CD4-positive, alpha-beta T cell treated with Interferon gamma for 1 hour (primary cell): ENCODE data around the gene VAPA.

Source experiments
- DNase-seq: peaks from one replicate; pipeline ENCODE4 v3.0.0-alpha.2; 2020

The VAPA gene

DNA sequence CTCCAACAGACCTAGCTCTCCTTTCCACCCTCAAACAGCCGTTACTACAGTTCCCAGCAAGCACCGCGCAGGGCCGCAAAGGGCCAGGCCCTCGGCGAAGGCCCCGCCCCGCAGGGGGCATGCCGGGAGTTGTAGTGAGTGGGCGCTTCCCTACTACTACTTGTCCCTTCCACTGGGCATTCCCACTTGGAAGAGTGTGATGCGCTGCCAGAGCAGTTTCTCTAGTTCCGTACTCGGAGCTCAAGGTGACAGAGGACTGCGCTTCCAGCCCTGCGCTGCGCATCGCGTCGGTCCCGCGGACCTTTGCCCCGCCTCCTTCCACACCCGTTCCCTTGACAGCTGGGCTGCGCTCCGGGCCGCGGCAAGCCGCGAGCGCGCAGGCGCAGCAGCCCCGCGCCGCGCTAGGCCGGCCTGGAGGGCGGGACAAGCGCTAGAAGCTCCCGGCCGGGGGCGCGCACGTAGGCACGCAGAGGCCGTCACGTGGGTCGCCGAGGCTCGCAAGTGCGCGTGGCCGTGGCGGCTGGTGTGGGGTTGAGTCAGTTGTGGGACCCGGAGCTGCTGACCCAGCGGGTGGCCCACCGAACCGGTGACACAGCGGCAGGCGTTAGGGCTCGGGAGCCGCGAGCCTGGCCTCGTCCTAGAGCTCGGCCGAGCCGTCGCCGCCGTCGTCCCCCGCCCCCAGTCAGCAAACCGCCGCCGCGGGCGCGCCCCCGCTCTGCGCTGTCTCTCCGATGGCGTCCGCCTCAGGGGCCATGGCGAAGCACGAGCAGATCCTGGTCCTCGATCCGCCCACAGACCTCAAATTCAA lies at the start of gene VAPA:
TSS of gene VAPA (plus strand) at position 491 of the 808 bp plus-strand sequence. CDS start at position 732, 241 bp downstream.
- peak; percentile 95 for DNase-seq

GRCh38 chr18:9865764-9866490 lies 47.9 kb upstream of the VAPA start:
- no peak for DNase-seq

DNA sequence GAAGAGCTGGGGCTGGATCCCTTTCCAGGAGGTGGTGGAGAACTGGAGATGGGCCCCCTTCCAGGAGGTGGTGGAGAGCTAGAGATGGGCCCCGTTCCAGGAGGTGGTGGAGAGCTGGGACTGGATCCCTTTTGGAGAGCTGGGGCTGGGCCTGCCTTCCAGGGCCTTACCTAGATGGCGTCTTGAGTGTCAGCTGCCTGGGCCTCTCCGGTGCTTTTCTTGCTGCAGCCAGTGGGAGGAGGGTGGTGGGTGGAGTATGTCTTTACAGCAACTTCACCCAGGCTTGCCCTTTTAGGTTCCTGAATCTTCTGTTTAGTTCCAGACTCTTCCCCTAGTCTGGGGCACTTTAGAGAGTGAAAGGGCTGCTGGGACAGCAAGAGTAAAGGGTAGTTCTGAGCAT lies 47.2 kb upstream of the VAPA start:
- no peak for DNase-seq

DNA sequence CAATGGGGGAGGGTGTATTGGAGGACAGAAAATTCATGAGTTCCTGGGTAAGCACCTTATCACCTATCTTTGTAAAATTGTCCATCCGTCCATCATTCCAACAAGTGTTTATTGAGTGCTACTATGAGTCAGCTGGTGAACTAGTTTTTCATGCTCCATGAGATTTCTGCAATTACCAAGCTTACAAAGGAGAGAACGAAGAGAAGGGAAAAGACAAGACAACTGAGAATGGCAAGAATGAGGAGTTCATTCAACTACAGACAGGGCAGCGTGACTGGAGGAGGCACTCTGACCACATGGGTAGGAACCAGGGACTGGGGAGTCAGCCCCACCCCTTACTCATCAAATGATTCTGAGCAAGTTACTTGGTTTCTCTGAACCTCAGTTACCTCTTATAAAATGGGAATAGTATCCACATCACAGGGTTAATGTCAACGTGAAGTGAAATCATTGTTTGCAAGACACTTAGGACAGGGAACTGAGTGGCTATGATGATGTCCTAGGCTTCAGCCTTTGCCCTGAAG lies 46.7 kb upstream of the VAPA start:
- no peak for DNase-seq

DNA sequence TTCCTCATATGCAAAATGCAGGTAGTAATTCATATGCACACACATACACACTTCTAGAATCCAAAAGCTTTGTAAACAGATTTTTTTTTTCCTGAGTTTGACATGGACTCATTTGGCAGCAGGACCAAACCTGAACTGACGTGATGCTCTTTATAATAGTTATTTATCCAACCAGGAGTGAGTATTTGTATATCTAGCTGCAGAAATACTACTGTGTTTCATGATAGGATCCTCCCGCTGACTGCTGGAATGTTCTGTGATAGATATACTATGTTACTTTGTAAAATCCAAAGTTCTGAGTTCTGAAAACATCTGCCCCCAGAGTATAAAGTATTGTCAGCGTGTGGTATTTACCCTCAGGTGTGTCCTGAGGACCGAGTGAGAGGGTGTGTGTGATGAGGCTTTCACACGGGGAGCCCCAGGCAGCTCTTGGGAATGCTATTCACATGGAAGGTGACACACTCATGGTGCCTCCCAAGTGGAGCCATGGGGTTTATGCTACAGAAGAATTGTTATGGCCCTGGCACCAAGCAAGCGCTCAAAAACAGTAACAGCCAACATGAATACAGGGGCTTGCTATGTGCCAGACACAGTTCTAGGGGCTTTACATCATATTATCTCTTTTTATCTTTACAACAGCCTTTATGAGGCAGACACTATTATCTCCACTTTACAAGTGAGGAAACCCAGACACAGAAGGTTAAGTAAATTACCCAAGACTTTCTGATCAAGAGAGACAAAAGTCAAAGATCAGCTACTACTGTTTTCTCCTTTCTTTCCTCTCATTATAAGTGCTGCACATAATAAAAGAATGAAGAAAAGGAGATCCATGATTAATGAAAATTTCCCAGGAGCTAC lies 44.7 kb upstream of the VAPA start:
- DNase-seq, result no peak

DNA sequence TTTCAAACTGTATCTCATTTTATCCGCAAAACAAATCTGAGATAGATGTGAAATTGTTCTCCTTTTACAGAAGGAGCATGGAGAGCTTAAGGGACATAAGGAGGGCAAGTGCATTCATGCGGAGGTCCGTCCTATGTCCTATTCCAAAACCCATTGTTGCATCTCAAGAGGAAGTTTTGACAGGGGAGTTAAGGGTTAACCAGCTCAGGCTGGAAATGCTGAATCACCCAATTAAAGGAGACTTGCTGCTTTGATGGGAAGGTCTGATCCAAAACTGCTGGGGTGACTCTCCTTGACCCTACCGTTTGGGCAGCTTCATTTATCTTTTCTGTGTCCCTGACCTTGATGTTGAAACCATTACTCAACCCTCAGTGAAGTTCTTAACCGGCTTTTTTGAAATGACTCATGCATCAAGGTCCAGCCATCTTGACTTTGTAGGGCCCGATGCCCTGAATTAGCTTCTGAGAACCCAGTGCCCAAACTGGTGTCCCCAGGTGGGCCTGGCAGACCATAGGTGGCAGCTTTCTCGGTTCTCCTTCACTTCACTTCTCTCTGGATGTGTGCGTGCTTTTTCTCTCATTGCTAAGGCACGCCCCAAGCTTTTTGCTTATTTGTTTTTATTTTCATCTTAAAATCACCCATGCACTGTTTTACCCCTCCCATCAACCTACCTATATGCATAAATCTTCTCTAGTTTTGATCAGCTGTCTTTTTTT lies 43.9 kb upstream of the VAPA start:
- no peak for DNase-seq

DNA sequence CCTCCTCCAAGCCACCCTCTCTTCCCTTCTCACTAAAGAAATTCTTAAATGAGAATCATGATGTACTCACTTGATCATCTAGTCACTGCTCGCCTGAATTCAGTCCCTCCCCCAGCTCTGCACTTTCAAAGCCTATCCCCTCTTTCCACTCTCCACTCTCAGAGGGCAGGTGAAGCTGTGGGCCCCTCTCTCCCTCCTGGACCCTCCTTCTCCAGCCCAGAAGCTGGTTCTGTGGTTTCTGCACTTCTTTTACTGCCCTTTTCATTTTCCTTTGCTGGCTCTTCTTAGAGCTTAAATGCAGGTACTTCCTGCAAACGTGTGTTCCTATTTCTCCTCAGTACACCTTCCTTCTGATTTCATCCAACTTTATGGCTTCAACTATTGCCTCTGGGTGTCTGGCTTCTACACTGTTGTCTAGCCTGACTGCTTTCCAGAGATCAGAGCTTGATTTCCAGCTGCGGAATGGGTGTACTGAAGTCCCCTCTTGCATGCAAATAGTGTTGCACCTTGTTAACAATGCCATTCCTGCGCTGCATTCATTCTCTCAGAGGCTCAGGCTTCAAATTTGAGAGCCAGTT lies 43.3 kb upstream of the VAPA start:
- DNase-seq, result no peak

GRCh38 chr18:9871244-9871746 lies 42.5 kb upstream of the VAPA start:
- no peak for DNase-seq

- DNase-seq, result no peak
Measured at GRCh38 chr18:9872823-9873222, 41.0 kb upstream of the VAPA start.

GRCh38 chr18:9874728-9875127 lies 39.1 kb upstream of the VAPA start:
- DNase-seq, result no peak

DNA sequence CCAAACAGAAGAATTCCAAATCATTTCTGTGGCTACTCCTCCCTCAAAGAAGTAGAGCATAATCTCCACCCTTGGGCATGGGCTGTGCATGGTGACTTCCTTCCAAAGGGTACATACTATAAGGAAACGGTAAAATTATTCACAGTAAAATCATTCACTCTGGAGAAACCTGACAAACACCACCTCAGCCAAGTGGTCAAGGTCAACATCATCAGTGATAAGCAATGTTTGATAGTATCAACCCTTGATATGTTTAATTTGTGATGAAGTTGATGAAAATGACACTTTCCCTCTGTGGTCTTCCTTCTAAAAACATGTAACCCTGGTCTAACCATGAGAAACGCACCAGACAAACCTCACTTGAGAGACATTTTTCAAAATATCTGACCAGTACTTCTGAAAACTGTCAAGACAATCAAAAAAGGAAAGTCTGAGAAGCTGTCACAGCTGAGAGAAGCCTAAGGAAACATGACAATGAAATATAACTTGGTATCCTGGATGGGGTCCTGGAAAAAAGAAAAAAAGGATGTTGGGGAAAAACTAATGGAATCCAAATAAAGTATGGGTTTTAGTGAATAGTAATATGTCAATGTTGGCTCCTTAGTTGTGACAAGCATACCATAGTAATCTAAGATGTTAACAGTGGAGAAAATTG lies 37.5 kb upstream of the VAPA start:
- DNase-seq, result no peak

DNA sequence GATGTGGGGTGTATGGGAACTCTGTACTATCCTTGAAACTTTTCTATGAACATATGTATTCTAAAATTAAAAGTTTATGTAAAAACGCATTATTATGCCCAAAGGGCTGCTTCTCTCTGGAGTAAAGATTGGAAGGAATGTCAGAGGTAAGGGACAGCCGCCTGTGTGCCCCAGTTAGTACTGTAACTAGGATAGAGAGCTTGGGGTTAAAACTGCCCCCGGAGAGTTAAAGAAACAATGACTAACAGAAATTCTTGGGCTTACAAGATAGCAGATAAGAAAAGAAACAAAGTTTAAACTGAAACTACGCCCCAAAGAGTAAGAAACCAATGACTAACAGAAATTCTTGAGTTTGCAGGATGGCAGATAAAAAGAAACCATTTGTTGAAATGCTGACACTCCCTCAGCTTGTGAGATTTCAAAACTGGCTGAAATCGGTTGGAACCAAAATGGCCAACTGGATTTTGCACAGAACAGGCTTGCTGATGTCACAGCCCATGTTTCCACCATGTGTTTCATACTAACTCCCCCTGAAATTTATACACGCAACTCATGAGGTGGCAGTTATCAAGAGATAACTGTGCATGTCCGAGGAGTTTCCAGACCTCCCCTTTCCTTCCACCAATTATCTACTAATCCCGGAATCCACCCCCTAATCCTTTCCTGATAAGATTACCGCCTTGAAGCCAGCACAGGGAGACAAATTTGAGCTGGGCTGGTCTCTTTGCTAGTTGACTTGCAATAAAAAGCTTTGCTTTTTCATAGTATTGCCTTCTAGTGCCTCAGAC lies 36.8 kb upstream of the VAPA start:
- DNase-seq, result no peak

- no peak for DNase-seq
Measured at GRCh38 chr18:9877655-9878014, 36.2 kb upstream of the VAPA start.

- no peak for DNase-seq
Measured at GRCh38 chr18:9878095-9878494, 35.7 kb upstream of the VAPA start.

- no peak for DNase-seq
Measured at GRCh38 chr18:9878783-9879242, 35.0 kb upstream of the VAPA start.

DNA sequence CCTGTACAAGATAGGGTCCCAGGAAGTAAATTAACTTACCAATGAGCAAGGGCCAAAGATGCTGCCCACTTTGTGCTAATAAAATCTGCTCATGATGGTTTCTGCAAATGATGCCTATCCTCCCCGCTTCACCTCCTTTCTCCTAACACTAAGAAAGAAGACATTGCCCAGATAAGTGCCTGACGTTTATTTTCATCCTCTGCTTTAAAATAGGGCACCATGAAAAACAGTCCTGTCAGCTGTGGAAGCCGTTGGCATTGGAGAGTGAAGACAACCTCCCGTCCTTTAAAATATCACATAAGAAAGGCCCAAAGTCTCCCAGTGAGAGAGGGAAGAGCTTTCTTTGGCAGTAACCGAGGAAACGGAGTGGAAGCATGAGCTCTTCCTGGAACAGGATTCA lies 29.7 kb upstream of the VAPA start:
- no peak for DNase-seq

- DNase-seq, result no peak
Measured at GRCh38 chr18:9884532-9885140, 29.2 kb upstream of the VAPA start.

GRCh38 chr18:9885170-9886004 lies 28.4 kb upstream of the VAPA start, which contains the start of gene TXNDC2:
Gene TXNDC2, plus strand, starts transcription at chr18:9885973. Its CDS starts 708 bp downstream, at chr18:9886681.
- DNase-seq, result no peak

DNA sequence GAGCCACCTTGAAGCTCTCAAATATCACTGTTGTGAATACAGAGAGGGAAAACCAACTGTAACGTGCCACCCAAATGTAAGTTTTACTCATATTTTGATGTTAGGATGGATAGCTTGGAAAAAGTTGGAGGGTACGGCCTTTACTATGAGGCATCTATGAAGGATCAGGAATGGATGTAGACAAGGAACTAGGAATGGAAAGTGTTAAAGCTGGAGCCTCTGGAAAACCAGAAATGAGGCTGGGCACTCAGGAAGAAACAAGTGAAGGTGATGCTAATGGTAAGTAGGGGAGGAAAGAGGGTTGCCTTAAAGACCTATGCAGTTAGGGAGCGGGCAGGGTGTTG lies 27.8 kb upstream of the VAPA start:
- DNase-seq, result no peak
